ENCODE measurements around the gene SANBR. TPM values are rescaled to one million over a fixed set of nuclear protein-coding genes. Genes with fewer than 3 reads are reported as not detected.

Gene SANBR
- total RNA-seq, 1 donor from 2014 or later = 7.9 TPM

- no peaks in the 10 kb centered on the region for H3K36me3 ChIP-seq
- TF ChIP-seq POLR2AphosphoS5 (IDR thresholded peaks at IDR 0.05; ENCODE audit: insufficient read depth in 1 of 2, low read depth in 1 of 2) (no peak), CTCF (IDR thresholded peaks at IDR 0.05) (no peak), POLR2A (IDR thresholded peaks at IDR 0.05) (no peak)
- no peak overlapping the region for H3K4me3 ChIP-seq
- no peaks in the 10 kb centered on the region for H3K9me3 ChIP-seq
- no peak for DNase-seq (ENCODE audit: extremely low spot score in 2 of 2)
- intact Hi-C loops (cut with DNase I) = no loop called here
- H3K4me1 ChIP-seq = no peaks in the 10 kb centered on the region
- no peak overlapping the region for H3K27ac ChIP-seq
- H3K27me3 ChIP-seq = no peaks in the 10 kb centered on the region
Observed at GRCh38 chr2:61100801-61101200, 35.1 kb downstream of the SANBR start.

- Histone ChIP-seq H3K27ac (no peak overlapping the region), H3K4me1 (no peaks in the 10 kb centered on the region), H3K4me3 (no peak overlapping the region), H3K9me3 (no peaks in the 10 kb centered on the region), H3K27me3 (no peaks in the 10 kb centered on the region), H3K36me3 (peaks cover 0 to 9% of the 10 kb centered on the region in 2 donors)
- intact Hi-C loops (cut with DNase I) = no loop called here
- TF ChIP-seq POLR2AphosphoS5 (IDR thresholded peaks at IDR 0.05; ENCODE audit: insufficient read depth in 1 of 2, low read depth in 1 of 2) = no peak
- TF ChIP-seq CTCF (IDR thresholded peaks at IDR 0.05) = no peak
- no peak for TF ChIP-seq POLR2A (IDR thresholded peaks at IDR 0.05)
- DNase-seq (ENCODE audit: extremely low spot score in 2 of 2) = no peak
Observed at GRCh38 chr2:61109291-61109690, 43.6 kb downstream of the SANBR start.

- H3K4me1 ChIP-seq = no peaks in the 10 kb centered on the region
- intact Hi-C loops (cut with DNase I) = no loop called here
- H3K9me3 ChIP-seq = no peaks in the 10 kb centered on the region
- TF ChIP-seq CTCF (IDR thresholded peaks at IDR 0.05) (no peak), POLR2AphosphoS5 (IDR thresholded peaks at IDR 0.05; ENCODE audit: insufficient read depth in 1 of 2, low read depth in 1 of 2) (no peak), POLR2A (IDR thresholded peaks at IDR 0.05) (no peak)
- no peak for DNase-seq (ENCODE audit: extremely low spot score in 2 of 2)
- H3K27ac ChIP-seq = no peak overlapping the region
- H3K27me3 ChIP-seq = no peaks in the 10 kb centered on the region
- no peak overlapping the region for H3K4me3 ChIP-seq
- H3K36me3 ChIP-seq = peaks cover 0 to 14% of the 10 kb centered on the region in 2 donors
Observed at GRCh38 chr2:61111708-61112107, 46.0 kb downstream of the SANBR start.

GRCh38 chr2:61114147-61114546, 48.5 kb downstream of the SANBR start:
- intact Hi-C loops (cut with DNase I) = no loop called here
- TF ChIP-seq POLR2AphosphoS5 (IDR thresholded peaks at IDR 0.05; ENCODE audit: insufficient read depth in 1 of 2, low read depth in 1 of 2) (no peak), POLR2A (IDR thresholded peaks at IDR 0.05) (no peak), CTCF (IDR thresholded peaks at IDR 0.05) (no peak)
- Histone ChIP-seq H3K4me1 (no peaks in the 10 kb centered on the region), H3K36me3 (peaks cover 0 to 37% of the 10 kb centered on the region in 2 donors), H3K9me3 (no peaks in the 10 kb centered on the region), H3K4me3 (no peak overlapping the region), H3K27me3 (no peaks in the 10 kb centered on the region), H3K27ac (no peak overlapping the region)
- no peak for DNase-seq (ENCODE audit: extremely low spot score in 2 of 2)

Other genes with a start within 250 kb of the SANBR start
- gene REL, start 184.3 kb upstream of the SANBR start, total RNA-seq = 29.0 TPM
- gene PEX13, start 48.2 kb upstream of the SANBR start, total RNA-seq = 18.7 TPM
- 3.2 TPM for gene PUS10, start 47.6 kb upstream of the SANBR start, total RNA-seq
- gene C2orf74, start 96.3 kb downstream of the SANBR start, total RNA-seq = 8.8 TPM

Data from vagina (tissue), 2 donors.